C4-2B (cell line): ENCODE data around the gene IFNGR1.

Source experiments
- ZFX ChIP-seq: fragments of 450-650 bp; IDR thresholded peaks from 2 replicates; pipeline ENCODE4 v1.6.1; 2017
- TF ChIP-seq, protein P1 (sequence below): fragments of 450-650 bp; conservative IDR thresholded peaks from 2 replicates; pipeline ENCODE4 v1.5.1; 2017; ENCODE audit warnings: mild to moderate bottlenecking

DNA sequence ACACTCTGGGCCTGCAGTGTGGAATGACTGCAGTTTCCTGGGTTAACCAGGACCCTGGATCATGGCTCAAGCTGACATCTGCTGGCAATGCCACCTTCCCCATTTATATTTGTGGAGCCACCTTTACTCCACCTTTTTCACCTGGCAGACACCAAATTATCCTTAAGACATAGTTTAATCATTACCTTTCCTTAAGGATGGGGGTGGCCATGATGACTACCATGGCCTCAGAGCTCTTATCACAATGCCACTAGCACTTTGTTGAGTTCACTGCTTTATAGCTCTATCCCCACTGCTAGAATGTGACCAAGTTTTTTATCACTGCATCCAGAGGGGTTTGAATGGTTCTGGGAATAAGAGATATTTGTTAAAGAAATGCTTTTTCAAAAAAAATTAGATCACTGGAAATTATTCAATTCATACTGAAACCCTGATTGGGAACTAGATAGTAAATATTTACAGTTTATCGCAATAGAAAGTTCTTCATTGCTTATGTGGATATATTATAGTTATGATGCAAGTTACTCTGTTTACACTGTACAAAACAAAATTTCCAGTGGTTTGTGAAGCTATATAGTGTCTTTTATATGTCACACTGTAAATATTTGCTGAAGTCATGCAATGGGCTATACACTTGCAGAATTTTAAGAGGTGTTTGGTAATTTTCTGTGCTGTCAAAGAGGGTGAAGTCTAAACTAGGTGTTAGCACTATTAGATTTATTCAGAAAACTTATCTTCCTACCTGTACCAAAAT, 37.3 kb upstream of the IFNGR1 start:
- TF ChIP-seq, protein P1, sequence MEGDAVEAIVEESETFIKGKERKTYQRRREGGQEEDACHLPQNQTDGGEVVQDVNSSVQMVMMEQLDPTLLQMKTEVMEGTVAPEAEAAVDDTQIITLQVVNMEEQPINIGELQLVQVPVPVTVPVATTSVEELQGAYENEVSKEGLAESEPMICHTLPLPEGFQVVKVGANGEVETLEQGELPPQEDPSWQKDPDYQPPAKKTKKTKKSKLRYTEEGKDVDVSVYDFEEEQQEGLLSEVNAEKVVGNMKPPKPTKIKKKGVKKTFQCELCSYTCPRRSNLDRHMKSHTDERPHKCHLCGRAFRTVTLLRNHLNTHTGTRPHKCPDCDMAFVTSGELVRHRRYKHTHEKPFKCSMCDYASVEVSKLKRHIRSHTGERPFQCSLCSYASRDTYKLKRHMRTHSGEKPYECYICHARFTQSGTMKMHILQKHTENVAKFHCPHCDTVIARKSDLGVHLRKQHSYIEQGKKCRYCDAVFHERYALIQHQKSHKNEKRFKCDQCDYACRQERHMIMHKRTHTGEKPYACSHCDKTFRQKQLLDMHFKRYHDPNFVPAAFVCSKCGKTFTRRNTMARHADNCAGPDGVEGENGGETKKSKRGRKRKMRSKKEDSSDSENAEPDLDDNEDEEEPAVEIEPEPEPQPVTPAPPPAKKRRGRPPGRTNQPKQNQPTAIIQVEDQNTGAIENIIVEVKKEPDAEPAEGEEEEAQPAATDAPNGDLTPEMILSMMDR: no peak
- no peak for TF ChIP-seq ZFX
